Right kidney (tissue), 1 donor: Measurements from ENCODE around the gene CDC20.
"Not testable (repeated sequence)": the region's sequence is repeated elsewhere in the genome, so short reads cannot be mapped to it uniquely, and the experiment has no call there.

Experiments used
- DNase-seq: peaks from one replicate; pipeline ENCODE4 v3.0.0-alpha.2; 2016

The CDC20 gene

GRCh38 chr1:43382027-43382779, 23.4 kb downstream of the CDC20 start:
- no peak for DNase-seq

- DNase-seq, result no peak
Measured at GRCh38 chr1:43383449-43383848, 24.7 kb downstream of the CDC20 start.

GRCh38 chr1:43386676-43387075, 27.9 kb downstream of the CDC20 start:
- DNase-seq, result no peak

GRCh38 chr1:43387976-43388599, 29.3 kb downstream of the CDC20 start:
- DNase-seq, result no peak

GRCh38 chr1:43388613-43389012, 29.8 kb downstream of the CDC20 start:
- DNase-seq, result no peak

- peak; percentile 95 for DNase-seq
Measured at GRCh38 chr1:43389326-43390313, 30.8 kb downstream of the CDC20 start, which contains the start of the genes MED8 and SZT2. Gene MED8 (minus strand): TSS chr1:43389800. CDS start chr1:43389764, 36 bp downstream. Gene SZT2 (plus strand): TSS chr1:43389899. CDS start chr1:43389969, 70 bp downstream.

GRCh38 chr1:43392702-43393101, 33.9 kb downstream of the CDC20 start:
- DNase-seq, result no peak

- DNase-seq, result no peak
Measured at GRCh38 chr1:43395523-43395922, 36.7 kb downstream of the CDC20 start.

GRCh38 chr1:43396059-43396458, 37.3 kb downstream of the CDC20 start:
- no peak for DNase-seq

- no peak for DNase-seq
Measured at GRCh38 chr1:43398227-43398626, 39.4 kb downstream of the CDC20 start.

GRCh38 chr1:43400441-43400840, 41.7 kb downstream of the CDC20 start:
- DNase-seq, result not testable (repeated sequence)

GRCh38 chr1:43402089-43402865, 43.5 kb downstream of the CDC20 start:
- DNase-seq, result no peak

GRCh38 chr1:43404353-43404752, 45.6 kb downstream of the CDC20 start:
- no peak for DNase-seq

- DNase-seq, result no peak
Measured at GRCh38 chr1:43405219-43405875, 46.6 kb downstream of the CDC20 start.

GRCh38 chr1:43405876-43406234, 47.1 kb downstream of the CDC20 start:
- no peak for DNase-seq

GRCh38 chr1:43410571-43410970, 51.8 kb downstream of the CDC20 start:
- no peak for DNase-seq
